ENCODE results near the gene SNURF.

Gene SNURF

GRCh38 chr15:24948495-24948894 is 6.3 kb upstream of the SNURF start:
- POLR2A ChIA-PET: no interaction called here
- CTCF ChIA-PET: no interaction called here
- DNase-seq (ENCODE audit: extremely low spot score): no peak
- TF ChIP-seq FOXK2 (IDR thresholded peaks at IDR 0.05): no peak
- TF ChIP-seq ZNF384 (IDR thresholded peaks at IDR 0.05): no peak
- TF ChIP-seq TARDBP (IDR thresholded peaks at IDR 0.05): no peak
- no peak for TF ChIP-seq SP1 (IDR thresholded peaks at IDR 0.05)
- TF ChIP-seq FOXM1 (IDR thresholded peaks at IDR 0.05; ENCODE audit: borderline replicate concordance): no peak
- no peak for TF ChIP-seq FOXA1 (IDR thresholded peaks at IDR 0.05)
- TF ChIP-seq SUZ12 (IDR thresholded peaks at IDR 0.05): no peak
- no peak for TF ChIP-seq L3MBTL2 (conservative IDR thresholded peaks at IDR 0.05)

- ChIA-PET POLR2A (no interaction called here), CTCF (no interaction called here)
- TF ChIP-seq ZNF384 (IDR thresholded peaks at IDR 0.05) (no peak), PKNOX1 (IDR thresholded peaks at IDR 0.05) (no peak), L3MBTL2 (conservative IDR thresholded peaks at IDR 0.05) (no peak), SUZ12 (IDR thresholded peaks at IDR 0.05) (no peak)
- DNase-seq (ENCODE audit: extremely low spot score): no peak
Observed at GRCh38 chr15:24955531-24955921, 739 bp downstream of the SNURF start.

GRCh38 chr15:24956111-24956838 is 1.5 kb downstream of the SNURF start:
- ChIA-PET CTCF (no interaction called here), POLR2A (no interaction called here)
- DNase-seq (ENCODE audit: extremely low spot score): no peak
- TF ChIP-seq CTBP1 (IDR thresholded peaks at IDR 0.05; ENCODE audit: borderline replicate concordance) (no peak), BHLHE40 (IDR thresholded peaks at IDR 0.05; ENCODE audit: borderline replicate concordance) (no peak), ZNF384 (IDR thresholded peaks at IDR 0.05) (no peak)

GRCh38 chr15:24957691-24958090 is 2.9 kb downstream of the SNURF start:
- ChIA-PET CTCF (no interaction called here), POLR2A (no interaction called here)
- DNase-seq (ENCODE audit: extremely low spot score): no peak
- TF ChIP-seq ZNF384 (IDR thresholded peaks at IDR 0.05): no peak
- TF ChIP-seq FOXK2 (IDR thresholded peaks at IDR 0.05): no peak
- TF ChIP-seq BHLHE40 (IDR thresholded peaks at IDR 0.05; ENCODE audit: borderline replicate concordance): no peak
- TF ChIP-seq SP1 (IDR thresholded peaks at IDR 0.05): no peak
- no peak for TF ChIP-seq PKNOX1 (IDR thresholded peaks at IDR 0.05)
- TF ChIP-seq LEF1 (IDR thresholded peaks at IDR 0.05; ENCODE audit: borderline replicate concordance): no peak
- no peak for TF ChIP-seq CTBP1 (IDR thresholded peaks at IDR 0.05; ENCODE audit: borderline replicate concordance)
- TF ChIP-seq HDGF (IDR thresholded peaks at IDR 0.05; ENCODE audit: borderline replicate concordance): no peak
- no peak for TF ChIP-seq L3MBTL2 (conservative IDR thresholded peaks at IDR 0.05)
- TF ChIP-seq ARNT (IDR thresholded peaks at IDR 0.05): no peak
- no peak for TF ChIP-seq FOXA1 (IDR thresholded peaks at IDR 0.05)
- TF ChIP-seq SUZ12 (IDR thresholded peaks at IDR 0.05): no peak
- TF ChIP-seq TARDBP (IDR thresholded peaks at IDR 0.05): no peak
- no peak for TF ChIP-seq ELF4 (IDR thresholded peaks at IDR 0.05)
- no peak for TF ChIP-seq FOXM1 (IDR thresholded peaks at IDR 0.05; ENCODE audit: borderline replicate concordance)
- no peak for TF ChIP-seq NFRKB (IDR thresholded peaks at IDR 0.05)

GRCh38 chr15:24961967-24962366 is 7.2 kb downstream of the SNURF start:
- TF ChIP-seq TARDBP (IDR thresholded peaks at IDR 0.05): no peak
- no peak for TF ChIP-seq FOXM1 (IDR thresholded peaks at IDR 0.05; ENCODE audit: borderline replicate concordance)
- no peak for TF ChIP-seq L3MBTL2 (conservative IDR thresholded peaks at IDR 0.05)
- no peak for TF ChIP-seq ARNT (IDR thresholded peaks at IDR 0.05)
- no peak for TF ChIP-seq FOXA1 (IDR thresholded peaks at IDR 0.05)
- TF ChIP-seq LEF1 (IDR thresholded peaks at IDR 0.05; ENCODE audit: borderline replicate concordance): no peak
- no peak for TF ChIP-seq PKNOX1 (IDR thresholded peaks at IDR 0.05)
- TF ChIP-seq CTBP1 (IDR thresholded peaks at IDR 0.05; ENCODE audit: borderline replicate concordance): no peak
- no peak for TF ChIP-seq ELF4 (IDR thresholded peaks at IDR 0.05)
- ChIA-PET CTCF (no interaction called here), POLR2A (no interaction called here)
- no peak for DNase-seq (ENCODE audit: extremely low spot score)

- ChIA-PET POLR2A (no interaction called here), CTCF (no interaction called here)
- TF ChIP-seq LEF1 (IDR thresholded peaks at IDR 0.05; ENCODE audit: borderline replicate concordance) (no peak), HDGF (IDR thresholded peaks at IDR 0.05; ENCODE audit: borderline replicate concordance) (no peak), ZNF384 (IDR thresholded peaks at IDR 0.05) (no peak)
- DNase-seq (ENCODE audit: extremely low spot score): no peak
Observed at GRCh38 chr15:24962880-24963279, 8.1 kb downstream of the SNURF start.

- ChIA-PET CTCF (no interaction called here), POLR2A (no interaction called here)
- TF ChIP-seq SP1 (IDR thresholded peaks at IDR 0.05) (no peak), FOXK2 (IDR thresholded peaks at IDR 0.05) (no peak), FOXM1 (IDR thresholded peaks at IDR 0.05; ENCODE audit: borderline replicate concordance) (no peak), ZNF384 (IDR thresholded peaks at IDR 0.05) (no peak), BHLHE40 (IDR thresholded peaks at IDR 0.05; ENCODE audit: borderline replicate concordance) (no peak), FOXA1 (IDR thresholded peaks at IDR 0.05) (no peak), TARDBP (IDR thresholded peaks at IDR 0.05) (no peak), LEF1 (IDR thresholded peaks at IDR 0.05; ENCODE audit: borderline replicate concordance) (no peak), L3MBTL2 (conservative IDR thresholded peaks at IDR 0.05) (no peak), SUZ12 (IDR thresholded peaks at IDR 0.05) (no peak), CTBP1 (IDR thresholded peaks at IDR 0.05; ENCODE audit: borderline replicate concordance) (no peak), PKNOX1 (IDR thresholded peaks at IDR 0.05) (no peak), HDGF (IDR thresholded peaks at IDR 0.05; ENCODE audit: borderline replicate concordance) (no peak), NFRKB (IDR thresholded peaks at IDR 0.05) (no peak)
Observed at GRCh38 chr15:24966364-24967103, 11.7 kb downstream of the SNURF start.

More at GRCh38 chr15:24966364-24967103, 11.7 kb downstream of the SNURF start:
- DNase-seq (ENCODE audit: extremely low spot score): no peak
